HTERT RPE-1 (cell line): Measurements from ENCODE around the gene PIGU.

ENCODE experiments used
- in situ Hi-C: fragments of 300-500 bp; cut with MboI; formaldehyde crosslinking; loops from 4 replicates; pipeline ENCODE4 v1.14.3; 2020; ENCODE audit warnings: low sequenced_read_pairs

Gene PIGU

DNA sequence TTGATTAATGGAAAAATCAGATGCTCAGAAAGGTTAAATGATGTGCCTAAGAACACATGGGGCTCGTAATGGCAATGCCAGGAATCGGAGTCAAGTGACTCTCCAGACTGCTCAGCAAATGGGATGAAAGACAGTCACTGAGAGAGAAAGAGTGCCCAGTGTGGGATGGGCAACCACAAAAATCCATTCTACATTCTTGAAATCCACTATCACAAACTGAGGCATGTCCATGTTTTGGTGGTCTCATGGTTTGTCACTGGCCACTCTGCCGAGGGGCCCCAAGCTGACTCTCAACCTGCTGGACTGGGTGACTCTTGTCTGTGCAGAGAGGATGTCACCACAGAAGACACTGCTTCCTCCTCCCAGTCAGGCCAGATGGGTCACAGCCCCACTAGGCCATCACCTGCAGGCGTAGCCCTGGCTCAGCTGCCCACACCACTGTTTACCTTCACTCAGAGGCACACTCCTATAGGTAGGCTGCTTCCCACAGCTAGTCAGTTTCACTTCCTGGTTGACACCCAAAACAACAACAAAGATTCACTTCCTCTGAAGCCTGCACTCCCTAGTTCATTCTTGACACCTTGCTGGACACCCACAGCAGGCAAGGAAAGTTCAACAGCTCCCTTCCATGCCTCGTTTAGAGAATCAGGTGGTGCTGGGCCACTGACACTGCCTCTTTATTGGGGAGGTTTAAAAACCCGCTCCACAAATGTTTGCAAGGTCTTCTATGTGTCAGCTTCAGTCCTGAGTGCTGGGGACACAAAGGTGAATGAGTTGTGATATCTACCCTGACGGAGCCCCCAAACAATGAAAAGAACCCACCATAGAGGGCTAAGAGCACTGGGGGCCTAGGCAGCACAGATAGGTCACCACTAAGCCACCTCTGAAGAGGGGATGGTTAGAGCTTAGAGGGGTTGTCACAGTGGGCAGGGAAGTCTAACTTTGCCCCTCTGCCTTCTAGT, 96.6 kb downstream of the PIGU start:
- in situ Hi-C loops: no loop called here

DNA sequence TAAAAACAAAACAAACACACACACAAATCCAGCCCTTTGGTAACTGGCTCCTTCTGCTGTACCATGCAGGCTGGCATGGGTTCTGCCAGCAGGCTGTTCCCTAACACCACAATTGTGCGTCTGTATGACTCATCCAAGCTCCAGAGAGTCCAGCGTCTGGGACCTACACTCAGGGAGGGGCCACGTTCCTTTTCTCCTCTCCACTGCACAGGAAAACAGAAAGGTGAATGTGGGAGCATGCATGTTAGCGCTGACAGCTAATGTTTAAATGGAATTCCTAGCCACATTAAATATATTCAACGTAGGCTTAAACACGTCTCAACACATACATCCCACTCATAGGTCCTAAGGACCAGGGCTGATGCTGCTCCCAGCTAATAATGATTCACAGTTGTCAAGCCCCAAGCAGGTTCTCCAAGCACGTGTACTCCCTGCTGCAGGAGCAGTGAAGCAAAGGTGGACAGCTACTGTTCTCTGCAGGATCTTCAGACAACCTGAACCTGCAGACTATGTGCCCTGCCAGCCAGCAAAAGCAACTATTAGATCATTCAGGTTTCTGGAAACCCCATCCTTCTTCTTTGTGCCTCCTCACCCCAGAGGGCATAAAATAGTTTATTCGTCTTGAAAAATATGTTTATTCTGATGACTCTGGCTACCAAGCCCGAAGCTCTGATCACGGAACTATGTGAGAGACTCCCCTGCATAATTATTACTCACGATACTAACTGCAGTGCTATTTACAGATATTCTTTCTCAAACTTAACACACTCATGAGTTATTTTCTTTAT, 97.5 kb downstream of the PIGU start:
- in situ Hi-C loops: no loop called here

- in situ Hi-C loops: no loop called here
These were observed 98.4 kb downstream of the PIGU start for GRCh38 chr20:34578521-34578920.

GRCh38 chr20:34578025-34578424, 98.9 kb downstream of the PIGU start:
- in situ Hi-C loops: no loop called here

- in situ Hi-C loops: no loop called here
These were observed 99.8 kb downstream of the PIGU start for GRCh38 chr20:34577061-34577460.

- in situ Hi-C loops: no loop called here
These were observed 101.1 kb downstream of the PIGU start for GRCh38 chr20:34575756-34576155.

- in situ Hi-C loops: no loop called here
These were observed 101.6 kb downstream of the PIGU start for GRCh38 chr20:34575271-34575670.

GRCh38 chr20:34574861-34575260, 102.0 kb downstream of the PIGU start:
- in situ Hi-C loops: no loop called here

GRCh38 chr20:34574426-34574825, 102.5 kb downstream of the PIGU start:
- in situ Hi-C loops: no loop called here

GRCh38 chr20:34573541-34574300, 103.2 kb downstream of the PIGU start:
- in situ Hi-C loops: no loop called here

DNA sequence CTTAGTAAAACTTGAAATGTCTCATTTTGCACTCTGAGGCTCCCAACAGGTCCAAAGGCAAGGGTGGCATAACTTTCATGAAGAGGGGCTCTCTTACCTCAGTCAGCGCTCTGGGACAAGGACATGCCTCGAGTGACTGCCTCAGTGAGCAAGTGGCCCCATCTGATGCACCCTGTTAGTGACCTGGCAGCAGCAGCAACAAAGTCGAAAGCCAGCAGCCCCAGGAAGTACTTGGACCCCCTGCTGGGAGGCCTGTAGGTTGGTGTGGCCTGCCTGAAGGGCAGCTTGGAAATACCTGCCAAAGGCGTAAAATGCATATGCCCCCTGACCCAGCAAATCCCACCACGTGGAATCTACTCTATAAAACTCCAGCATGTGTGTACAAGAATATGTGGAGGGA, 105.1 kb downstream of the PIGU start:
- in situ Hi-C loops: no loop called here

- in situ Hi-C loops: no loop called here
These were observed 106.0 kb downstream of the PIGU start for GRCh38 chr20:34570859-34571306.

DNA sequence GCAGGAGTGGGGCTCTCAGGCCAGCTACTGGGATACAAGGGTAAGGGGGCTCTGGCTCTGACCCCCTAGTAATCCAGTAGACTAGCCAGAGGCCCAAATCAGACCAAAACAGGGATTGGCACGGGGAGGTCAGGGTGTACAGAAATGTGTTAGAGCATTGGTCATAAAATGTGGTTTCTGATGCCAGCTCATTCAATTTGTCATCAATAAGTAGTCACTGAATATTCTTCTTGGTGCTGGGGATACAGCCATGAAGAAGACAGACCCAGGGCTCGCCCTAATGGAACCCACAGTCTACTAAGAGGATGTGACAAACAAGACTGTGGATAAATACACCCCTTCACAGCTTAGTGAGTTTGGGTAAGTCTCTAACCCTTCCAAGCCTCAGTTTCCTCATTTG, 107.3 kb downstream of the PIGU start:
- in situ Hi-C loops: no loop called here

- in situ Hi-C loops: no loop called here
These were observed 108.7 kb downstream of the PIGU start for GRCh38 chr20:34567892-34568865.

- in situ Hi-C loops: no loop called here
These were observed 109.7 kb downstream of the PIGU start for GRCh38 chr20:34566978-34567891.

DNA sequence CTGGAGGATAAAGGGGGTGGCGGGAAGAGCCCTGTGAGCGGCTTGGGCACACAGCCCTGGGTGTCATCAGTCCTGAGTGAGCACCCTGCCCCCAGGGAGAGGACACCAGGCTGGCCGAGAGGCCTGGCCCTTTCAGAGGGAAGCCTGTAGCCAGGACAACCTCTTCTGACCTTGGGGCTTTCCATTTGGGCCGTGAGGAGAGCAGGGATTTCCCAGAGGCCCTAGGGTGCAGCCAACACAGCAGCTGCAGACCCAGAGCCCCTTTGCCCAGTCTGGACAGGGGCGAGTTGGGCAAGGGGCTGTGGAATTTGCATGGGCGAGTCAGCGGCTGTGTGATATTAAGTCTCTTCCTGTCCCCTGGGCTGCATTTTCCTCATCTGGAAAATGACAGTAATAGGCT, 112.1 kb downstream of the PIGU start:
- in situ Hi-C loops: no loop called here

DNA sequence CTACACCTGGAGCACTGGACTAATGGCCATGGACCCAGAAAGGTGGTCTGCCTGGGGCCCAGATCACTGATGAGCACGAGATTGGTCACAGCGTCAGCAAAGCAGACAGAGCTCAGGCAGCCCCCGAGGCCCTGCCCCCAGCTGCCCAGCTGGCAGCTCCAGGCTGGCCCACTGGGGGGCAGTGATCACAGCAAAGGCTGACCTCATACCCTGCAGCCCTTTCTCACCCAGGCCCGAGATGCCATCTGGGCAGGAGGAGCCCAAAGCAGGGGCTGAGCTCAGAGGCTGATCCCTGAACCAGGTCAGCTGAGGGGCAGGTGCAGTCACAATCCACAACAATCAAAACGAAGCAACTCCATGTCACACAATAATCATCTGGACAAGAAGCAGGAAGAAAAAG, 114.3 kb downstream of the PIGU start:
- in situ Hi-C loops: no loop called here

DNA sequence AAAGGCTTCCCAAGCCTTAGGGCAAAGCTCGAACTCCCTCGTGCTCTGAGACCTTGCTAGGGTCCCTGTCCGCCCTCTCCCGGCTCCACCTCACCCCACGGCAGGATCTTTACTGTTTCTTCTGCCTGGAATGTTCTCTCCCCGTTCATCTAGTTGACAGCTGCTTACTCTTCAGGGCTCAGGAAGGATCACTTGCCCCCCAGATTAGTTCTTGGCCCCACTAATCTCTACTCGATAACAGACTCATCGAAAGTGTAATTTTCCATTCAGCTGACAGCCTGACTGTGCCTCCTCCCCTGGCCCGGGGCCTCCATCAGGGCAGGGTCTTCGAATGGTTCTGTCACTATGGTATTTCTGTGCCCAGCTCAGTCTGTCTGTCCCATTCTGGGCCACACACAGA, 115.2 kb downstream of the PIGU start:
- in situ Hi-C loops: no loop called here

GRCh38 chr20:34560614-34561013, 116.3 kb downstream of the PIGU start:
- in situ Hi-C loops: no loop called here
